ENCODE data around the gene WNT7A. TPM values are rescaled to one million over a fixed set of nuclear protein-coding genes. Genes with fewer than 3 reads are reported as not detected.

The WNT7A gene
- total RNA-seq, 2 donors from 2014 or later: 0.11 TPM; not detected in 1

DNA sequence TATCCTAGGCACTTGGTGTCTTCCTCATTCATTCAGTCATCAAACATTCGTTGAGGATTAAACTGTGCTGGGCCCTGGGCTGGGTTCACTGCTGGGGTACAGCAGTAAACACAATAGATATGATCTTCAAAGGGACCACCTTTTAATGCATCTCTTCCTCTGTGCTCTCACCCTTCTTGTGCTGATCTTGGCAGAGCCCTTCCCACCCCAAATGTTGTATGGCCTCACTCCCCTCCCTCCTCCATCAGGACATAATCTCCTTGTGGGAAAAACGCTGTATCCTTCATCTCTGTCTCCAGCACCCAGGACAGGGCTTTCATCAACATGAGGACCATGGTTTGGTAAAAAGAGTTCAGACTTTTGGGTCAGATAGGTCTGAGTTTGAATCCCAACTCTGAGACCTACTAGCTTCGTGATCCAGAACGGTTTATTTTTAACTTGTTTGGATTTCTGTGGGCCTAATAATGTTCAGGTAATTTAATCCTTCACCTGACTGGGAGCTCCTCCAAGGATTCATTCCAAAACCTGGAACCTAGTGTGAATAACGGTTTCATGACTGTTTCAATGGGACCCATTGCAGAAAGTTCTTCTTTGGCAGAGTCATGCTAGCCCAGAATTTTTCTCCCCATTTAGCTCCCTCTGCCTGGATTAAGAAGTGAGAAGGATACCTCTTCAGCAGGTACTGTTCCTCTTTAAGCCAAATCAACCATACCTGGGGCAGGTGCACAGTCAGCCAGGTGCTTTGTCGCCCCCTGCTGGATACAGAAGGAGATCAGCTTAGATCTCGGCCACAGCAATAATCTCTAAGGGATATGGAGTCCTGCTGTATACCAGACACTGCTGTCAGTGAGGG lies 5.2 kb upstream of the WNT7A start:
- no peaks in the 10 kb centered on the region for H3K4me1 ChIP-seq (replicated peaks)
- TF ChIP-seq, protein P1, sequence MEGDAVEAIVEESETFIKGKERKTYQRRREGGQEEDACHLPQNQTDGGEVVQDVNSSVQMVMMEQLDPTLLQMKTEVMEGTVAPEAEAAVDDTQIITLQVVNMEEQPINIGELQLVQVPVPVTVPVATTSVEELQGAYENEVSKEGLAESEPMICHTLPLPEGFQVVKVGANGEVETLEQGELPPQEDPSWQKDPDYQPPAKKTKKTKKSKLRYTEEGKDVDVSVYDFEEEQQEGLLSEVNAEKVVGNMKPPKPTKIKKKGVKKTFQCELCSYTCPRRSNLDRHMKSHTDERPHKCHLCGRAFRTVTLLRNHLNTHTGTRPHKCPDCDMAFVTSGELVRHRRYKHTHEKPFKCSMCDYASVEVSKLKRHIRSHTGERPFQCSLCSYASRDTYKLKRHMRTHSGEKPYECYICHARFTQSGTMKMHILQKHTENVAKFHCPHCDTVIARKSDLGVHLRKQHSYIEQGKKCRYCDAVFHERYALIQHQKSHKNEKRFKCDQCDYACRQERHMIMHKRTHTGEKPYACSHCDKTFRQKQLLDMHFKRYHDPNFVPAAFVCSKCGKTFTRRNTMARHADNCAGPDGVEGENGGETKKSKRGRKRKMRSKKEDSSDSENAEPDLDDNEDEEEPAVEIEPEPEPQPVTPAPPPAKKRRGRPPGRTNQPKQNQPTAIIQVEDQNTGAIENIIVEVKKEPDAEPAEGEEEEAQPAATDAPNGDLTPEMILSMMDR (IDR thresholded peaks at IDR 0.05): peak; percentile 55 to 83 (median 70)
- TF ChIP-seq POLR2A (IDR thresholded peaks at IDR 0.05): no peak
- H3K36me3 ChIP-seq: no peaks in the 10 kb centered on the region
- intact Hi-C loops (cut with DNase I): no loop called here
- H3K27ac ChIP-seq: no peak overlapping the region
- DNase-seq (ENCODE audit: low spot score): peak; percentile 67
- no peaks in the 10 kb centered on the region for H3K27me3 ChIP-seq (replicated peaks; ENCODE audit: insufficient read depth)
- no peak overlapping the region for H3K4me3 ChIP-seq
- no peaks in the 10 kb centered on the region for H3K9me3 ChIP-seq
- 22% methylated on average over 7 of the region's 7 CpGs for WGBS

- H3K27me3 ChIP-seq (replicated peaks; ENCODE audit: insufficient read depth): no peaks in the 10 kb centered on the region
- intact Hi-C loops (cut with DNase I): no loop called here
- no peak for DNase-seq (ENCODE audit: low spot score)
These were observed 3.8 kb upstream of the WNT7A start for GRCh38 chr3:13883681-13884080.

DNA sequence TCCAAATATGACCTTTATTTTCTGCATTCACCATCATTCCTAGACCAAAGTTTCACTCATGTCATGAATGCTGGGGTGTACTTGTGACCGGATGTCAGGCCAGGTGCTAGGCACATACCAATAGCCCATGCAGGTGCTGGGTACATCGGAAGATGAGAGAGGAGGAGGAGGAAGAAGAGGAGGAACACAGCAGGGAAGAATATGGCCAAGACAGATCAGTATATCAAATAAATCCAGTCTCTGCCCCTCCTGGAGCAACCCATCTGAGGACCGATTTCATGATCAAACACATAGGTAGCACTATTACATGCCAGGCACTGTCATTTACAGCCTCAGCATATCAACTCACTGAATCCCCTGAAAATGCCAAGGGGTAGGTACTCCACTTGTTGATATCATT lies 3.0 kb upstream of the WNT7A start:
- intact Hi-C loops (cut with DNase I): no loop called here
- Histone ChIP-seq H3K4me1 (replicated peaks) (peaks cover 15% of the 10 kb centered on the region), H3K27me3 (replicated peaks; ENCODE audit: insufficient read depth) (no peaks in the 10 kb centered on the region), H3K4me3 (no peak overlapping the region), H3K36me3 (no peaks in the 10 kb centered on the region), H3K9me3 (no peaks in the 10 kb centered on the region), H3K27ac (no peak overlapping the region)
- DNase-seq (ENCODE audit: low spot score): no peak
- 97% methylated on average over 3 of the region's 3 CpGs for WGBS
- TF ChIP-seq POLR2AphosphoS5 (IDR thresholded peaks at IDR 0.05) (no peak), POLR2A (IDR thresholded peaks at IDR 0.05) (no peak)
- TF ChIP-seq, protein P1 (IDR thresholded peaks at IDR 0.05): no peak

More at GRCh38 chr3:13883681-13884080, 3.8 kb upstream of the WNT7A start:
- no peaks in the 10 kb centered on the region for H3K36me3 ChIP-seq
- H3K9me3 ChIP-seq: no peaks in the 10 kb centered on the region
- no peak overlapping the region for H3K27ac ChIP-seq
- 45% methylated on average over 2 of the region's 2 CpGs for WGBS
- no peak overlapping the region for H3K4me3 ChIP-seq
- peaks cover 10% of the 10 kb centered on the region for H3K4me1 ChIP-seq (replicated peaks)
- TF ChIP-seq, protein P1 (IDR thresholded peaks at IDR 0.05): no peak
- no peak for TF ChIP-seq POLR2AphosphoS5 (IDR thresholded peaks at IDR 0.05)
- no peak for TF ChIP-seq POLR2A (IDR thresholded peaks at IDR 0.05)

DNA sequence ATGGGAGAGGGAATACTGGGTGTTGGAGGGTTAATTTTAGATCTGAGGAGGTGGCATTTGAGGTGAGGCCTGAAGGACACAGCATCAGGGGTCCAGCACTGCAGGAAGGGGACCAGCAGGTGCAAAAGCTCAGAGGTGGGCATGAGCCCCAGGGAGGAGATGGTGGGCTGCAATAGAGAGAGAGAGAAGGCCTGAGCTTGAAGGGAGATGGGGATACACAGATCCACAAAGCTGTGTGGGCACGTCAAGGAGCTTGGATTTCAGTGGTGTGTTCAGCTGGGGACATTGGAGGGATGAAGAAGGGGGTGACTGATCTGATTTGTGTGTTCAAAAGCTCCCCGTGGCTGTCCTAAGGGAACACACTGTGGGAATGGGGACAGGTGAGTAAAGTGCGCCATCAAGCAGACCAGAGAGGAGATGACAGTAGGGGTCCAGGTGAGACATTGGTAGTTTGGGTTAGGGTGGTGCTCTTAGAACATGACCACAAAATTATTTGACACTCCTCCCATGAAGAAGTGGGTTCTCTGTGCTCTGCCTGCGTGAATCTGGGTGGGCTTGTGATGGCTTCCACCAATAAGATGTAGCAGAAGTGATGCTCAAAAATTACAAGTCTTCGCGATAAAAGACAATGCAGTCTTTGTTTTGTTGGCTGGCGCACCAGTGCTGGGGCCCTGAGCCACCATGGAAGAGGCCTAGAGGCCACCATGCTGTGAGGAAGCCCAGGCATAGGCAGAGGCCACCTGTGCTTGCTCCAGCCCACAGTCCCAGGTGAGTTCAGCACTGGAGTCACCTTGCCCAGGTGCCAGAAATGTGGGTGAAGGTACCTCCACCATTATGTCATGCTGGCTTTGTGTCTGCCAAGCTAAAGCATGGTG lies 1.9 kb upstream of the WNT7A start:
- WGBS: 77% methylated on average over 7 of the region's 7 CpGs
- Histone ChIP-seq H3K9me3 (no peaks in the 10 kb centered on the region), H3K36me3 (no peaks in the 10 kb centered on the region), H3K4me3 (no peak overlapping the region), H3K27me3 (replicated peaks; ENCODE audit: insufficient read depth) (no peaks in the 10 kb centered on the region), H3K4me1 (replicated peaks) (peaks cover 15% of the 10 kb centered on the region), H3K27ac (no peak overlapping the region)
- intact Hi-C loops (cut with DNase I): no loop called here
- TF ChIP-seq POLR2AphosphoS5 (IDR thresholded peaks at IDR 0.05) (no peak), POLR2A (IDR thresholded peaks at IDR 0.05) (no peak)
- TF ChIP-seq, protein P1 (IDR thresholded peaks at IDR 0.05): no peak
- DNase-seq (ENCODE audit: low spot score): no peak

All from prostate gland (tissue), 2 donors.